ENCODE results near the gene B4GALNT4. TPM values are rescaled to one million over a fixed set of nuclear protein-coding genes. Genes with fewer than 3 reads are reported as not detected.

B4GALNT4 gene
- total and polyA plus RNA-seq, 2 of the 8 experiments (the other 6 are each of a cell fraction or from before 2014, with no cell fraction given): 40.9 to 76.3 TPM

- POLR2A ChIA-PET (ENCODE audit: partially characterized antibody): no interaction called here
- TF ChIP-seq FOSL1 (IDR thresholded peaks at IDR 0.05; ENCODE audit: insufficient read depth, low read depth, low read length) (no peak), CTBP2 (IDR thresholded peaks at IDR 0.05; ENCODE audit: borderline replicate concordance, insufficient read depth, insufficient read length, low read length) (no peak), ATF3 (IDR thresholded peaks at IDR 0.05; ENCODE audit: insufficient read depth, low read depth, low read length) (no peak), CEBPB (IDR thresholded peaks at IDR 0.05; ENCODE audit: low read depth, low read length) (no peak), SRF (IDR thresholded peaks at IDR 0.05; ENCODE audit: low read depth, low read length) (no peak), KDM1A (IDR thresholded peaks at IDR 0.05; ENCODE audit: borderline replicate concordance, low read length) (no peak), SIN3A (conservative IDR thresholded peaks at IDR 0.05 in 1 of 2, IDR thresholded peaks at IDR 0.05 in 1 of 2; ENCODE audit: low read depth in 1 of 2, low read length in 2 of 2) (no peak), MAX (IDR thresholded peaks at IDR 0.05) (no peak)
Measured at GRCh38 chr11:360326-361280, 8.7 kb upstream of the B4GALNT4 start.

More at GRCh38 chr11:360326-361280, 8.7 kb upstream of the B4GALNT4 start:
- H2BK5ac ChIP-seq (ENCODE audit: low read depth, low read length): no peak overlapping the region
- no peak overlapping the region for H3K4ac ChIP-seq (replicated peaks; ENCODE audit: insufficient read length, low read depth, low read length)
- H3K18ac ChIP-seq (ENCODE audit: extremely low read depth, low read length): no peak overlapping the region
- no peak overlapping the region for H2BK20ac ChIP-seq (ENCODE audit: low read length)
- peaks cover 16% of the 10 kb centered on the region for H3K23me2 ChIP-seq (ENCODE audit: low read depth, low read length)
- no peak overlapping the region for H2BK12ac ChIP-seq (ENCODE audit: low read depth, low read length)
- no peak overlapping the region for H3K14ac ChIP-seq (ENCODE audit: insufficient read length)
- no peak overlapping the region for H3K4me2 ChIP-seq (ENCODE audit: insufficient read depth in 1 of 2, low read depth in 2 of 2, low read length in 2 of 2)
- H4K91ac ChIP-seq (replicated peaks; ENCODE audit: insufficient read length, low read length): no peak overlapping the region
- H2AK5ac ChIP-seq (ENCODE audit: low read depth, low read length): no peak overlapping the region
- H3K4me1 ChIP-seq (replicated peaks in 1 of 4; ENCODE audit: control insufficient read depth in 3 of 4, insufficient read depth in 4 of 4, low read length in 3 of 4): peaks cover 0 to 4% (median 3%) of the 10 kb centered on the region in 4 experiments; a peak in 6 of 7 replicates
- H3K9me3 ChIP-seq (ENCODE audit: insufficient read depth in 2 of 2, low read depth in 1 of 2, low read length in 1 of 2): peaks cover 20 to 31% of the 10 kb centered on the region in 2 experiments
- DNase-seq (ENCODE audit: low read depth in 1 of 2, low spot score in 2 of 2) (no peak), FAIRE-seq (no peak)
- no peak overlapping the region for H4K8ac ChIP-seq (ENCODE audit: extremely low read depth, insufficient read depth, low read length)
- no peak overlapping the region for H2BK15ac ChIP-seq (ENCODE audit: low read length)
- H3K4me3 ChIP-seq (ENCODE audit: extremely low read depth in 1 of 4, insufficient read depth in 2 of 4, low read depth in 3 of 4, low read length in 4 of 4): no peak overlapping the region
- 93% methylated on average over 22 of the region's 22 CpGs; no CpG with 5 or more reads in 1 of the 2 experiments for WGBS, 2 experiments (ENCODE audit: extremely low coverage in 1 of 2, insufficient coverage in 1 of 2, insufficient read length in 1 of 2, insufficient replicate concordance in 2 of 2, low coverage in 1 of 2, low lambda C conversion rate in 2 of 2, missing lambda C conversion rate in 1 of 2)
- H2AFZ ChIP-seq (ENCODE audit: low read length): no peak overlapping the region
- peaks cover 0 to 6% of the 10 kb centered on the region in 2 experiments; a peak in 1 of 4 replicates for H3K79me2 ChIP-seq (ENCODE audit: control insufficient read depth in 1 of 2, insufficient read depth in 2 of 2, low read length in 2 of 2)
- no peak overlapping the region for H4K5ac ChIP-seq (ENCODE audit: insufficient read length, low read depth, low read length)
- H3K27ac ChIP-seq (ENCODE audit: low read depth, low read length): no peak overlapping the region
- CTCF ChIA-PET (ENCODE audit: partially characterized antibody): interaction anchor here (0.6 to 13.4 kb wide), 13 partner anchors 11 to 160 kb away, joined by 3 to 212 read pairs (median 4); partner anchors contain the start of gene IFITM2
- H3K27me3 ChIP-seq (replicated peaks in 1 of 4; ENCODE audit: control insufficient read depth in 3 of 4, extremely low read depth in 1 of 4, insufficient read depth in 3 of 4, low read length in 3 of 4): peaks cover 0 to 5% (median 2%) of the 10 kb centered on the region in 4 experiments; a peak in 1 of 7 replicates
- no peak overlapping the region for H2BK120ac ChIP-seq (replicated peaks; ENCODE audit: low read depth, low read length)
- H3K79me1 ChIP-seq (ENCODE audit: low read depth, low read length): peaks cover 3% of the 10 kb centered on the region; the same call in 1 of the 2 replicates
- H3K9ac ChIP-seq (replicated peaks in 1 of 4; ENCODE audit: extremely low read depth in 1 of 4, low read depth in 3 of 4, low read length in 3 of 4): no peak overlapping the region
- no peak overlapping the region for H3K23ac ChIP-seq (ENCODE audit: insufficient read length)
- peaks cover 0 to 13% (median 0%) of the 10 kb centered on the region in 4 experiments; a peak in 1 of 8 replicates for H3K36me3 ChIP-seq (ENCODE audit: control insufficient read depth in 2 of 4, insufficient read depth in 4 of 4, low read length in 3 of 4)
- no peak overlapping the region for H3K56ac ChIP-seq (replicated peaks; ENCODE audit: insufficient read length, low read depth, low read length)
- H4K20me1 ChIP-seq (replicated peaks in 1 of 2; ENCODE audit: control insufficient read depth in 1 of 2, insufficient read depth in 2 of 2, low read length in 2 of 2): peaks cover 0 to 16% of the 10 kb centered on the region in 2 experiments

All from H1 (cell line).